ENCODE measurements around the gene OGN.

Gene OGN

DNA sequence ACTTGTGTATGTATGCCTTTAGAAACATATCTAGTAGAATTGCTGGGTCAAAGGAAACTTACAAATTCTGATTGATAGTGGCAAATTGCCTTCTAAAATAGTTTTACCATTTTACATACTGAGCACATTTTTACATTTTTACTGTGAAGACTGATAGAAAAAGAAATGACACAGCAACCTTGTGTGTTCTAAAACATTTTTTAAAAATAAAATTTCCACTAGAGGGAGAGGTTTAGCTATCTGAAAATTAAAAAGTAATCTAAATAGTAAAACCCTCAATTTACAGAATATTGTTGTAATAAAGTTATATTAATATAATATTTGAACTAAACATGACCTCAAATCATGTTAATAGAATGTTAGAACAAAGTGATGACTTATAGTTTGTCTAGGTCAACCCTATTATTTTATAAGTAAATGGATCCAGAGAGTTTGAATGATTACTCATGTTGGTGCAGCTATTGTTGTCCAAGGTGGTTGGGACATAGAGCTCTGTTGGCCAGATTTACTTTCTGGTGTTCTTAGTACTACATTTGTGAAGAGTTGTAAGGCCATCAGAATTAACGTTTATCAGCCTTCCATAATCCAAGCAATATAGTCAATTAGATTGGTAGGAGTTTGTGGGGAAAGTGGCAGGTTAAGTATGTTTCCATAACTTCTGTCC lies 61.4 kb downstream of the OGN start:
- DNase-seq (ENCODE audit: low read depth): no peak

GRCh38 chr9:92341578-92341977 lies 62.8 kb downstream of the OGN start:
- DNase-seq (ENCODE audit: low read depth): no peak

DNA sequence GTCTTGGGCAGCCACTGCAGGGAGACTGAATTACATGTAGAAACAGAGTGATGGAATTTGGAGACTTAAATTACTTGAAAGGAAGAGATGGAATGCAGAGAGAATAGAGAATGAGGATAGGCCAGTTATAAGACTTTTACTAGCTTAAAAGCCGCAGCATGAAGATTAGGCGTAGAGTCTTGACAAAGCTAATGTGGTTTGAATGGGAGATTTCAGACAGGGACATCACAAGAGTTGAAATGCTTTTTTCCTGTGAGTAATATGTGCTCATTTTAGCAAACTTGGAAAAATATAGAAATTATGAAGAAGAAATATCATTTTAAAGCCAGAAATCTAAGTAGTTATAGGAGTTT lies 71.1 kb downstream of the OGN start:
- DNase-seq (ENCODE audit: low read depth): no peak
